Stimulated activated CD8-positive, alpha-beta memory T cell treated with anti-CD3 and anti-CD28 coated beads, Interleukin-15, amount 100 ng/mL, for 4 hours (primary cell): ENCODE data around the gene NDUFS3.
"Not testable (repeated sequence)": the region's sequence is repeated elsewhere in the genome, so short reads cannot be mapped to it uniquely, and the experiment has no call there.

ENCODE experiments used
- DNase-seq, 2 donors: peaks; one replicate each; pipeline ENCODE4 v3.0.0-alpha.2; 2020; ENCODE audit warnings: low read depth in 2 of 2

NDUFS3 gene

DNA sequence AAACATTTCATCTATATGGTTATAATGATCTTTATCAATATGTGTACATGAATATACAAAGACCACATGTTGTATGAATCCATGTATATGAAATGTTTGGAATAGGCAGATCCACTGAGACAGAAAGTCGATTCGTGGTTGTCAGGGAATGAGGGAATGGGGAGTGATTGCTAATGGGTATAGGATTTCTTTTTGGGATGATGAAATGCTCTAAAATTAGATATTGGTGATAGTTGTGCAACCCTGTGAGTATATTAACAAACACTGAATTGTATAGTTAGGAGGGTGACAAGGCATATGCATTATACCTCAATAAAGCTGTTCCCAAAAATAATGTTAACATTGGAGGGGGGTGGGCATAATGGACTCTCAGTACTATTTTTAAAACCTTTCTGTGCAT is 18.4 kb upstream of the NDUFS3 start:
- no peak for DNase-seq

DNA sequence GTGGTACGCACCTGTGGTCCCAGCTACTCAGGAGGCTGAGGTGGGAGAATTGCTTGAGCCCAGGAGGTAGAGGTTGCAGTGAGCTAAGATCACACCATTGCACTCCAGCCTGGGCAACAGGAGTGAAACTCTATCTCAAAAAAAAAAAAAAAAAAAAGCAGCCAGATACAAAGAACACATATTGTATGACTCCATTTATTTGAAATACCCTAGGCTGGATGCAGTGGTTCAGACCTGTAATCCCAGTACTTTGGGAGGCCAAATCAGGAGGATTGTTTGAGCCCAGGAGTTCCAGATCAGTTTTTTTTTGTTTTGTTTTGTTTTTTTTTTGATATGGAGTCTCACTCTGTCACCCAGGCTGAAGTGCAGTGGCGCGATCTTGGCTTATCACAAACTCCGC is 16.5 kb upstream of the NDUFS3 start:
- not testable (repeated sequence) for DNase-seq

DNA sequence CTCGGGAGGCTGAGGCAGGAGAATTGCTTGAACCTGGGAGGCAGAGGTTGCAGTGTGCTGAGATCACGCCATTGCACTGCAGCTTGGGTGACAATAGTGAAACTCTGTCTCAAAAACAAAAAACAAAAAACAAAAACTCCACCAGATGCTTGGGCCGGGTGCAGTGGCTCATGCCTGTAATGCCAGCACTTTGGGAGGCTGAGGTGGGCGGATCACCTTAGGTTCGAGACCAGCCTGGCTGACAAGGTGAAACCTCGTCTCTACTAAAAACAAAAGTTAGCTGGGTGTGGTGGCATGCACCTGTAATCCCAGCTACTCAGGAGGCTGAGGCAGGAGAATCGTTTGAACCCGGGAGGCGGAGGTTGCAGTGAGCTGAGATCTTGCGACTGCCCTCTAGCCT is 14.5 kb upstream of the NDUFS3 start:
- DNase-seq, result not testable (repeated sequence)

DNA sequence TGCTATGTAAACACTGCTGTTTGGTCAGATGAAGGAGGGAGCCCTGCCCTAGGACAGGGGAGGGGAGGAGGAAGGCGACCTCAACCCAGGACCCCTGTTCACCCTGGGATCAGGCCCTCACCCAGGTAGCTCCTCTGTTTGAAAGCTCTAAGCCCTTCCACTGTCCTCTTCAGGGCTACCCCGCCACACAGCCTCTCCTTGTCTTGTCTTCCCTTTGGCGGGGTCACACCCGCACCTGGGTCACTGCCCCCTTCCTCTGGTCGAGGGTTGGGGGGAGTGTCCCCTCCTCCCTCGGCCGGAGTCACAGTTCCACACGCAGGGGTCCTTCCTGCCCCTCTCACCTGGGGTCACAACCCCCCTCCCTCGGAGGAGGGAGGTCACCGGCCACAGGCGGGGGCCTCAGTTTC is 13.9 kb upstream of the NDUFS3 start:
- no peak for DNase-seq

DNA sequence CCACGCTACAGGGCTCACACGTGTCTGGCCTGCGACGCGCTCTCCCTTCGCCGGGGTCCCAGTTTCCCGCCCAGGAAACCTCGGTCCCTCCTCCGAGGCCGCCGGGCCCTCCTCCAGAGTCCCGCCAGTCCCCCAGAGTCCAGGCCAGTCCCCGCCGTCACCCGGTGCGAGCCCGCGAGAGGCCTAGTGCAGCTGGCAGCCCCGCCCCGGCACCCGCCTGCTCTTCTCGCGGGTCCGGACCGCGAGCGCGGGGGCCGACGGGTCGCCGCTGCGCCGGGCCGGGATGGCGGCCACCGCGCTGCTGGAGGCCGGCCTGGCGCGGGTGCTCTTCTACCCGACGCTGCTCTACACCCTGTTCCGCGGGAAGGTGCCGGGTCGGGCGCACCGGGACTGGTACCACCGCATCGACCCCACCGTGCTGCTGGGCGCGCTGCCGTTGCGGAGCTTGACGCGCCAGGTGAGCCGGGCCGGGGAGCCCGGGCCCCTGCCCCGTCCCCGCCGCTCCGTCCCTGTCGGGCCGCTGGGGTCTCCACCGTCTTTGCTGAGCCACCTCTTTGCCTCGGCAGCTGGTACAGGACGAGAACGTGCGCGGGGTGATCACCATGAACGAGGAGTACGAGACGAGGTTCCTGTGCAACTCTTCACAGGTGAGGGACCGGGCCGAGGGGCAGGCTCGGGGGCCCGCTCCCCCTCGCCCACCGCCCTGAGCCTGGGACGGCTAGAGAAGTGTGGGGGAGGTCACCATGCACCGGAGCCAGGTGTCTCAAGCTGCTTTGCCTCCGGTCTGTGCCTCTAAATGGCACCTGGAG is 13.3 kb upstream of the NDUFS3 start, which contains the start of gene PTPMT1:
PTPMT1 (plus strand) TSS at position 260 of the 809 bp plus-strand sequence; CDS start at position 284, 24 bp downstream.
- DNase-seq, result no peak

DNA sequence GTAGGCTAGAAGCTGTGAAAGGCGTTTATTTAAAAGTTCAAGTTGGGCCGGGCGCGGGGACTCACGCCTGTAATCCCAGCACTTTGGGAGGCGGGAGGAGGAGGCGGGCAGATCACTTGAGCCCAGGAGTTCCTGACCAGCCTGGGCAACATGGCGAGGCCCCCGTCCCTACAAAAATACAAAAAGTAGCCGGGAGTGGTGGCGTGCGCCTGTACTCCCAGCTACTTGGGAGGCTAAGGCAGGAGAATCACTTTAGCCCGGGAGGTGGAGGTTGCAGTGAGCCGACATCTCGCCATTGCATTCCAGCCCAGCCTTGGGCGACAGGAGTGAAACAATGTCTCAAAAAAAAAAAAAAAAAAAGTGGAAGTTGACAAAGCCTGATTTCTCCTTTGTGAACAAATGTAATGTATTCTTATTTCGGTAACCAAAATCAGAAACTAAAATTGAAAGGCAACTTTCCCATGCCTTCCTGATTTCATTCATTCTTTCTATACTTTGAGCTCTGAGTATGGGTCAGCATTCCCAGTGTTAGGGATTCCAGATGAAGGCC is 12.7 kb upstream of the NDUFS3 start:
- DNase-seq, result no peak

DNA sequence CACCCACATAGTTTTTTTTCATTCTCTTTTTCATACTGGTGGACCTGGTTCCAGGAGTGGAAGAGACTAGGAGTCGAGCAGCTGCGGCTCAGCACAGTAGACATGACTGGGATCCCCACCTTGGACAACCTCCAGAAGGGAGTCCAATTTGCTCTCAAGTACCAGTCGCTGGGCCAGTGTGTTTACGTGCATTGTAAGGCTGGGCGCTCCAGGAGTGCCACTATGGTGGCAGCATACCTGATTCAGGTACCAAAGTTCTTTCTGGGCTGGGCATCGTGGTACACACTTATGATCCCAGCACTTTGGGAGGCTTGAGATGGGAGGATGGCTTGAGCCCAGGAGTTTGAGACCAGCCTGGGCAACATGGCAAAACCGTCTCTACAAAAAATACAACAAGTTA is 9.2 kb upstream of the NDUFS3 start:
- no peak for DNase-seq

DNA sequence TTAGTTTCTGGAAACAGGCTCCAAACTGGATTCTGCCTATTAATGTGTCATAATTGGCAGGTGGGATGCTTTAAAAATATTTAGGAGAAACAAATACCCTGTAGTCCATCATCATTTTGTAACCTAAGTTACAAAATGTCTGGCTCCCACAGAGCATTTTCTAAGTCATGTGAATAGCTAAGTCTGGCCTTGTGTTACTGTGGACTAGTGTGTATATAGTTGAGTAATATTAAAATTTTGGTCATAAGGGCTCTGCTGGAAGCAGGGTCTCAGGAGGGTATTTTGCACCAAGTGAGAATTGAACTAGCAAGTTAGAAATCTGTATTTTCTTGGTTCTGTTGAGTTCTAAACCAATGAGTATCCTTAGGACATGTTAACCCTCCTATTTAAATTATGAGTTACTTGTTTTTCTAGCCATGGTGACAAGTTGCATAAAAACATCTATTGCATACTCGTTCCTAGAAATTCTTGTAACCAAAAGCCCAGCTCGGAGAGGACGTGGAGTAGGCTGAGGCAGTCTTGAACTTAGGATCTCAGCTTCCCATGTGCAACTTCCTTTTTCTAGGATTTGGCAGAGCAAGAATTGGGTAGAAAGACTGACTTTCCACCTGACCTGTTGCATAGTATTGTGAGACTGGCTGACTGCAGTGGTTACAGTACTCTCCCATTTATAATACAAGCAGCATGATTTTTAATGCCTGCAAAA is 8.1 kb upstream of the NDUFS3 start:
- DNase-seq, result no peak

DNA sequence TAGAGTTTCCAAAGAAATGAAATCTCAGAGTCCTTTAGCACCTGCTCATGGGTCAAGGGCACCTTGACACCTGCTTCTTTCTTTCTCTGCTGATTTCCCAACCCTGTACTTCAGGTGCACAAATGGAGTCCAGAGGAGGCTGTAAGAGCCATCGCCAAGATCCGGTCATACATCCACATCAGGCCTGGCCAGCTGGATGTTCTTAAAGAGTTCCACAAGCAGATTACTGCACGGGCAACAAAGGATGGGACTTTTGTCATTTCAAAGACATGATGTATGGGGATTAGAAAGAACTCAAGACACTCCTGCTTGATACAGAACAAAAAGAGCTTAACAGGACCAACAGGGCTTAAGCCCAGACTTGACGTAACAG is 7.5 kb upstream of the NDUFS3 start:
- DNase-seq, result no peak

DNA sequence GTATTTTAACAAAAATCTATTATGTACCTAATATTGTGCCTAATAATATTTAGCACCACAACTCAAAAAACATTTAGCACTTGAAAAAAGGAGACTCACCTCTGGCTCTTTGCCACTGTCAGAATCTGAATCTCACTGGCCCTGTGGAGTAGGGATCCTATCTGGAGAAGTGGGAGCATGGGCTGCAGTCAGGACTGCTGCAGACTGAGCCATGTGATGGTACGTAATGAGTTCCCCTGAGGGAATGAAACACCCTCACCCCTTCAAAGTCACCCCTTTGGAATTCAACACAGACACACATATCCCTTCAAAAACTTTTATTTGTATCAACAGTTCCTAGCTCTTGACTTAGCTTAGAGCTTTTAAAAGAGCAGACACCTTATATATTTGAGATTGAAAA is 7.0 kb upstream of the NDUFS3 start:
- no peak for DNase-seq

DNA sequence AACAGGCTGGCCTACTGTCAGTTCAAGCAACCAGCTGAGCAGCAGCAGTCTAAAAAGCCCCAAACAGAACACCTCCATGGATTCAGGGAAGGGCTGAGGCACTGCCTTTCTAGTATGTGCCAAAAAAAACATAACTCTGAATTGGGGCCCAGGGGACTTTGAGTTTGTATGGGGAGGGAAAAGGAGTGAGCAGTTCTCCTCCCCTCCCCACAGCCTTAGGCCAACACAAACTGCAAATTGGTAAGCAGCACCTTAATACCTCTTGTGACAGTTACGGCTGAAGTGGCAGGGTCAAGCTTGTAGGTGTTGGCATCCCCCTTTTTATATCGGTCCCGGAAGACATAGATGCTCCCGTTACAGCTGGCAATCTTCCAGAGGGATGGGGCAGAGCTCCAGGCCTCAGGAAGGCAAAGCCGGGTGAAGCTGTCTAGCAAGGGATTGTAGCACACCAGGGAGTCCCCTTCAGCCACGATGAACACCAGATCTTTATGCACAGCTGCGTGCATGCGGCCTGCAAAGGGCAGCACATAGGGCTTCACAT is 6.1 kb upstream of the NDUFS3 start:
- no peak for DNase-seq

DNA sequence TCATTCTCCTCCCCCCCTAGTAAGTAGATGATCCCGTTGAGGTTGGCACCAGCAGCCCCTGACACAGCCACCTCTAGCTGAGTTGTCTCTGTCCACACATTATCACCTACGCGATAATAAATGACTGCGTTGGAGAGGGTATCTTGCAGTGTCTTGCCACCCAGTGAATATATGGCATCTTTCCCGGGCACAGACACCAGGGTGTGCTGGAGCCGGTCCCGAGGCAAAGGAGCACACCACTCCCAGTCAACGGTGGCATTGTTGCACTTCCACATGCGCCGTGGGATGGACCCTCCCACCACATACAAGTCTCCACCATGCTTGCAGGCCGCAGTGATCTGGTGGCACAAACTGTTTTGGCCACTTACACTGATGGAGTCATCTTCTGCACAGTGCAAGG is 5.6 kb upstream of the NDUFS3 start:
- no peak for DNase-seq

DNA sequence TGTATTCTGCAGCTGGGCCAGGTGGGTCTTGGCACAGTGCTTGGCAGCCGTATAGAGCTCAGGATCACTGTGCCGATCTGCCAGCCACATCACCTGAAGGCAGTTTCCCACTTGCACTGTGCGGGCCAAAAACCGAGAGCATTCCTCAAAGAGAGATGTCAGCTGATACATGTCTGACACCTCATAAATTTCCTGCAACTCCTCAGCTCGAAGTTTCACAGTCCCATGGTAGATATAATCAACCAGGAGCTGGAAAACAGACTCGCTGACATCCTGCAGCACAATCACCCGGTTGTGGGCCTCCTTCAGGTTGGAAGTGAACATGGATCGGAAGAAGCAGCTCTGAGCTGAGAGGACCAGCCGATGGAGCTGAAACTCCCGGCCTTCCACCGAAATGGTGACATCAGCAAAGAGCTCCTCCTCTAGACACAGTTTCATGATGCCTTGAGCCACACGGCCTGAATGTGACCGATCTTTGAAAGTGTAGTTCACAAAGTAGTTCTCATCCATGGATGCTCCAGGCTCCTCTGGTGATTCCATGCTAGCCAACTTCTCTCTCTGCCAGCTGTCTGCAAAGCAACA is 1.3 kb upstream of the NDUFS3 start:
- no peak for DNase-seq

DNA sequence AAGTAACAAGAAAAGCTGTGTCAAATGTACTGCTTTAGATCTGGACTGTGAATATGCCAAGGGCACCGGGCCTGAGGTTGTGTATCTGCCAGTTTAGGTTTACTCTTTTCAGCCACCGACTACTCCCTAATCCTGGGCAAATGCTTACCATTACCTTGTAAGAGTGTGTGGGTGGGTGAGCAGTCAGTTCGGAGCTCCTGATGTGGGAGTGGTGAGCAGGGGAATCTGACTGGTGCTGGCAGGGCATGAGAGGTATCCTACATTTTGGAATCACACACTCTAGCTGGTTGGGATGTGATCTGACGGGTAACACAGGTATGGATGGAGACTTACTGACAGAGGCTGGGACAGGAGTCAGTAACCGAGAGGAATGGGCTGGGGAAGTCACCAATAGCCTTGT is 5.0 kb downstream of the NDUFS3 start:
- no peak for DNase-seq

DNA sequence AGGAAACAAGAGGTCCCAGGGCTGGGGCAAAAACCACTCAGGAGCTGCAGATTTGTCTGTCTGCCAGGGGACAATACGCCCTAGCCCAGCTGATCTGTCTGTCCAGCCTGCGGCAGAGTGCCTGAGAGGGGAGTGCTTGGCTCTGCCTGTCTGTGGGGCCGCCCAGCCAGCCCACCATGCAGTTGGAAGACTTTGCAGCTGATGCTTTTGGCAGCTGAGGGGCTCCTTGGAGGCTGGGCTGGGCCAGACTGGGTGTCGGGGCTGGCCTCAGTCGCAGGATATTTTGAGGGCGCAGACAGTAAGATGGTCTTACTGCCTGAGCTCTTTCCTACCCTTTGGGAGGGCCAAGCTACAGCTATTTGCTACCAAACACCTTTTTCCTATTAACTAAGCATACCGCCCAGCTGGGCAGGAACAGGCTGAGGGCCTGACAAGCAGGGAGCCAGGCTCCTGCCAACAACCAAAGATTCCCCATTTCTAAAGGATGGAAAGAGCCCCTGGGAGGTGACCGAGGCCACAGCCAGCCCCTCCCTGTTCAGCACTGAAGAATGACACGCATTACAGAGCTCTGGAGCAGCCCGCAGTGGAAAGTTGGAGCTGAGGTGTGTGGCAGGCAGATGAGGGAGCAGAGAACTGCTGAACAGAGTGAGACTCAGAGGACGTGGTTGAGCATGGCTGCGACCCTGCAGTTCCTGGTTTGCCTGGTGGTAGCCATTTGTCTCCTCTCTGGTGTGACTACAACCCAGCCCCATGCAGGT is 7.4 kb downstream of the NDUFS3 start, which contains the start of gene FAM180B:
FAM180B (plus strand) TSS at position 581 of the 758 bp plus-strand sequence; CDS start at position 672, 91 bp downstream.
- DNase-seq, result no peak

DNA sequence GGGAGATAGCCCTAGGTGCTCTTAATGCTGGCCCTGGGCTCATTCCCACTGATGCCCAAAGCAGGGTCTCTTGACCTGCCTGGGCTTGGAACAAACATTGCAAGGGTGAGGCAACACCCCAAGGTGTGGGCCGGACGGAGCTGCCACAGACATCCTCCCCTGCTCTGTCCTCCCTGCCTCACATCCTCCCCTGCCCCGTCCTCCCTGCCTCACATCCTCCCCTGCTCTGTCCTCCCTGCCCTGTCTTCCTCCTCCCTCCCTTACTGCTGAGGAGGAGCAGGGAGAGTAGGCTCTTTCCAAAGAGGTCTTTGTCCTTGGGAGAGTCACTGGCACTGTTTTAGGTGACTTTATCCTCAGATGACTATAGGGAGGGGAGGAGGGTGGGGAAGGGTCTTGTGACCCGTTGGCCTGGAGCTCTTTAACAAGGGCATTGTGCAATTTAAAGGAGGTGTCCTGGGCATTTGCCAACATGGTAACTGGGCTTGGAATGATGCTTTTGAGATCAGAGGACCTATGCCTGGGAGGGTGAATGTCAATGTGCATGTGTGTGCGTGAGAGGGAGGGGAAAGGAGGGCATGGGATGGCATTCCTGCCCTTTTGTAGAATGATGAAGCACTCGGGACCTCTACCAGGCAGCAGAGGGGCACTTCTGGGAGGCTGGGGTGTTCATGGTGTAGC is 8.3 kb downstream of the NDUFS3 start:
- DNase-seq, result no peak

DNA sequence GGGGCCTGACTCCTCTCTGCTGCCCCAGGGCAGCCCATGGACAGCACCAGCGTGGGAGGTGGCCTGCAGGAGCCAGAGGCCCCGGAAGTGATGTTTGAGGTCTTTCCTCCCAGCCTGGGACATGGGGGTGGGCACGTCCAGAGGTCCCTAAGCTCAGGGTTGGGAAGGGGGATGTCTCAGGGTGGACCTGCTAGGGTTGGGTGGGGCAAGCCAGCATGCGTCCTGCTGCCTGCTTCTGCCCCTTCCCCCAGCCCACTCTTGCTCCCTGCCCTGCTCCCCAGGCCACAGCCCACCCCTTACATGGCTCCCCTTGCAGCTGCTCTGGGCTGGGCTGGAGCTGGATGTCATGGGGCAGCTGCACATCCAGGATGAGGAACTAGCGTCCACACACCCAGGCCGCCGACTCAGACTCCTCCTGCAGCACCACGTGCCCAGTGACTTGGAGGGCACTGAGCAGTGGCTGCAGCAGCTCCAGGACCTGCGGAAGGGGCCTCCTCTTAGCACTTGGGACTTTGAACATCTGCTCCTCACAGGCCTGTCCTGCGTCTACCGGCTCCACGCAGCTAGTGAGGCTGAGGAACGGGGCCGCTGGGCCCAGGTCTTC is 9.0 kb downstream of the NDUFS3 start:
- DNase-seq, result no peak

DNA sequence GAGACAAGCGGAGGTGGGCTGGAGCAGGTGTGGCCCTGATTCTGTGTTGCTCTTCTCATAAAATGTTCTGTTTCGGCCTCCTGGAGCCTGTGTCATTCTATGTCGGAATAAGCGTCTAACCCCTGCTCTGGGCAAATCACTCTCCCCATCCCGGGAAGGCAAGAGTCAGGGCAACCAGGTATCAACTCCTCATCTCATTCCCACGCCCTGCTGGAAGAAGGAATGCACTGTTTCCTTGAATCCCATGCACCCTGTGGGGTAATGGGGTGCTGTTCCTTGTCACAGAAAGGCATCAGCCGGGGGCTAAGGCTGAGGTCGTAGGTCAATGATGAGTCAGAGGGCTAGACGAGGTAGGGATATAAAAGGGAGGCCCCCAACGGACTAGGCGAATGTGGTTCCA is 10.2 kb downstream of the NDUFS3 start:
- no peak for DNase-seq

DNA sequence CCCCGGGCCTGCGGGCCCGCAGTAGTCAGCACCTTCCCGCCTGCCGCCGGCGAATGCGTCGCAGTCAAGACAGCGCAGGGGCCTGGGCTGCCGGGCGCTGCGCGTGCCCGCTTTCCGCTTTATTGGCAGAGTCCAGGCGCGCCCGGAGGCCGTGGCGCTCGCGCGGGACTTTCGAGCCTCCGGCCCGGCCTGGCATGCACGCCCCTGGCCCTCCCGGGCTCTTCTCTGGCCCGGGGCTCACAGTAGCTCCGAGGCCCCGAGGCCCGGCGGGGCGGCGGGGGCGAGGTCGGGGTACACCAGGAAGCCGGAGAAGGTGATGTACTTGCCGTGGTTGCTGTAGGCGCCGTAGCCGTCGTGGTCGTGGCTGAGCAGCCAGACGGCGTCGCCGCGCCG is 10.7 kb downstream of the NDUFS3 start:
- DNase-seq, result no peak
